Activated gamma-delta T cell treated with anti-CD3 and anti-CD28 coated beads, Interleukin-2, amount 50 U/mL, for 16 hours (primary cell): ENCODE data around the gene S100A1.
"Not testable (repeated sequence)": the region's sequence is repeated elsewhere in the genome, so short reads cannot be mapped to it uniquely, and the experiment has no call there.

ENCODE experiments used
- DNase-seq: peaks from one replicate; pipeline ENCODE4 v3.0.0-alpha.2; 2020; ENCODE audit warnings: low read depth

S100A1 gene

DNA sequence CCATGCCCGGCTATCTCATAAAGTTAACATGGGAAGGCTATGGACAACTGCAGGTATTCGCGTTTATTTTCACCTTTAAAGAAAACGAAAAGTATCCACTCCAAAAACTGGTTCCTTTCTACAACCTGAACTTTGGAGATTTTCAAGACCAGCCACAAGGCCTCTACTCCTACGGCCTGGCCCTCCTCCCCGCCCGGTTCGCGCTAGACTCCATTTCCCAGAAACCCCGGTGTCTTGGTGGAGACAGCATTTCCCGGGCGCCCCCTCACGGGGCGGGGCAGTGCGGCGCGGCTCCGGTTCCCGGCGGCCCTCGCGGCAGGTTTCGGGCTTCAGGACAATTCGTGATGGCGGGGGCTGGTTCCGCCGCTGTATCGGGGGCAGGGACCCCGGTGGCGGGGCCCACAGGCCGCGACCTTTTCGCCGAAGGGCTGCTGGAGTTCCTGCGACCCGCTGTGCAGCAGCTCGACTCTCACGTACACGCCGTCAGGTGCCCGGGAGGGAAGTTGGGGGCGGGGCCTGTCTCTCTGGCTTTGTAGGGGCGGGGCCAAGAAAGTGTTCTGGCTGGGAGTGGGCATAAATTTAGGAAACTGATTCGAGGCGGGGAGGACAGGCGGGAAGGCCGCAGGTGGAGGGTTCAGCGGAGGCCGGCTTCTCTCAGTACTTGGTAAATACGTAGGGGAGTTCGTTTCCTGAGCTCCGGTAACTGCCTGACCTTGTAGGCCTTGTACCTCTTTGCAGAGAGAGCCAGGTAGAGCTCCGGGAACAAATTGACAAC is 30.4 kb downstream of the S100A1 start, which contains the start of gene SNAPIN:
Gene SNAPIN, plus strand, starts transcription at position 304 of the 775 bp plus-strand sequence. Its CDS starts 41 bp downstream, at position 345.
- peak; percentile 84 for DNase-seq

DNA sequence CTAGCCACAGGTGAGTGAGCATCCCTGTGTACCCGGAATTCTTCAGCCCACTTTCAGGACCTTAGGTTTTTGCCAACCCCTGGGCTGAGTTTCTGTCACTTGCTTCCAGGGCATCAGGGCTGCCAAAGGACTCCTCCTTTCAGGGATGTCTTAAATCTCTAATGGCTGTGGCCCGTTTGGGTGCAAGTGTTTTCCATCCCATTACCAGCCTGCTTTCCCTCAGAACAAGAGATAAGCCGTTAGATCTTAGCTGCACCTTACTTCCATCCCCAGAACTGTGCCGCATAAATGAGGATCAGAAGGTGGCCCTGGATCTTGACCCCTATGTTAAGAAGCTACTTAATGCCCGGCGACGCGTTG is 30.9 kb downstream of the S100A1 start:
- no peak for DNase-seq

DNA sequence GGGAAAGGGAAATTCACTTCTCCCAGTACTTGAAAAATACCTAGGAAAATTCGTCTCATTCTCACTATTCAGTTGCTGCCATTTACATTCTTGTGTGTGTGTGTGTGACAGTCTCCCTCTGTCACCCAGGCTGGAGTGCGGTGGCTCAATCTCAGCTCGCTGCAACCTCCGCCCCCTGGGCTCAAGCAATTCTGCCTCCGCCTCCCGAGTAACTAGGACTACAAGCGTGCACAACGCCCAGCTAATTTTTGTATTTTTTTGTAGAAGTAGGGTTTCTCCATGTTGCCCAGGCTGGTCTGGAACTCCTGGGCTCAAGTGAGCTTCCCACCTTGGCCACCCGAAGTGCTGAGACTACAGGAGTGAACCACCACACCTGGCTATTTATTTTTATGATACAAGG is 31.4 kb downstream of the S100A1 start:
- no peak for DNase-seq

DNA sequence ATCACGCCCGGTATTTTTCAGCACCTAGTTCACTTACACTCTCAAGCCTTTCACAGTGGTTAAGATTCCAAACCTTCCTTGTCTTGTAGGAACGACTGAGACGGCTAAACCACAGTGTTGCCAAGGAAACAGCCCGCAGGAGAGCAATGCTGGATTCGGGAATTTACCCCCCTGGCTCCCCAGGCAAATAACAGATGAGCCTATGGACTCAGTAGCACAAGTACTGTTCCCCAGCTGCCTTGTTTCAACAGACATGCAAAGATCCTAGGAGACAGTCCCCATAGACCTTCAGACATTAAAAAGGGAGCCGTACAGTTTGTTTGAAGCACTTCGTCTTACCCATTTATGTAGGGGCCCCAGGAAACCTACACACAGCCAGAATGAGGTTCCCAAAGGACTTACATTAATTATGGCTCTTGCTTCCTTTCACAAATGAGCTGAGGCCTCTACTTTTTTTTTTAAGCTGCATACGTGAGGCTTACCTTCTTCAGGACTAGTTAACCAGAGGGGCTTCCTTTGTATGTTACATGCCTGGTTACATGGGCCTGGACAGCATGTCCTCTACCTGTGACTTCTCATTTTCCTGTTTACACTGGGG is 33.0 kb downstream of the S100A1 start:
- no peak for DNase-seq

DNA sequence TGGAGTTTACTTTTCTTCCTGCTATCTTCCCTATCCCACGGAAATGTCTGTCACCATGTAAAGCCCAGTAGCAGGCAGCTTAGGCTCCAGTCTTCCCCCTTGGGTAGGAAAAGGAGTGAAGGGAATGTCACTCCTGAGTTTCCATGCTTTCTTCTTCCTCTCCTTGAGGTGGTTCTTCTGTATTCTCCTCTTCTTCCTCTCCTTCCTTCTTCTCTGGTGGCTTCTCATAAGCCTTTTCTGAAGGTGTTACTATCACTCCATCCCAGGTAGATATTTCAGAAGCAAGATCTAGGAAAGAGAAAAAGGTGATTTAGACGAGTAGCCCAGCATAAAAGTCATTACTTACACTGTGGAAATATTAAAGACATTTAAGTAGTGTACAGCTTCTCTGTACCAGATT is 34.0 kb downstream of the S100A1 start:
- DNase-seq, result no peak

DNA sequence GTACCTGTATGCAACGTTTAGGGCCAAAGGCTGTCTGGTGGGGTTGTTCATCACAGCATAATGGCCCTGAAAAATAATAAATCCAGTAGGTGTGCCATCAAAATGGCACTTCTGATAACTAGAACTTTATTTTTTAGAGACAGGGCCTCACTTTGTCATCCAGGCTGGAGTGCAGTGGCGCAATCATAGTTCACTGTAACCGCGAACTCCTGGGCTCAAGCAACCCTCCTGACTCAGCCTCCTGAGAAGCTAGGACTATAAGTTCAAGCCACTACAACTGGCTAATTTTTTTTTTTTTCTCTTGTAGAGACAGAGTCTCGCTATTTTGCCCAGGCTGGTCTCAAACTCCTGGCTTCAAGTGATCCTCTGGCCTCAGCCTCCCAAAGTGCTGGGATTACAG is 35.0 kb downstream of the S100A1 start:
- DNase-seq, result no peak

DNA sequence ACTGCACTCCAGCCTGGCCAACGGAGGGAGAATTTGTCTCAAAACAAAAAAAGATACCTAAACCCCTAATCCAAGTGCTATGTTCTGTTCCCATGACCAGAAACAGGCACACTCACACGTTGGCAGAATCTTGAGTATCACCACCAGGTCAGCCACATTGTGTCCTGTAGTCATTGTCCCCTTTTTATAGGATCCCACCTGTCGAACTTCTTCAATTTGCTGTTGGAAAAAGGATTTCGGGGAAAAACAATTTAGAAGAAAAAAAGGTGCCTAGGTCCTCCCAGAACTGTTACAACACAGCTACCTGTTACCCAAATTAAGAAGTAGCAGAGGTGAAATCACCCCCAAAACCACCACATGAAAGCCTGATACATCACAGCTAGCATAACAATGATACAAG is 39.2 kb downstream of the S100A1 start:
- DNase-seq, result no peak

DNA sequence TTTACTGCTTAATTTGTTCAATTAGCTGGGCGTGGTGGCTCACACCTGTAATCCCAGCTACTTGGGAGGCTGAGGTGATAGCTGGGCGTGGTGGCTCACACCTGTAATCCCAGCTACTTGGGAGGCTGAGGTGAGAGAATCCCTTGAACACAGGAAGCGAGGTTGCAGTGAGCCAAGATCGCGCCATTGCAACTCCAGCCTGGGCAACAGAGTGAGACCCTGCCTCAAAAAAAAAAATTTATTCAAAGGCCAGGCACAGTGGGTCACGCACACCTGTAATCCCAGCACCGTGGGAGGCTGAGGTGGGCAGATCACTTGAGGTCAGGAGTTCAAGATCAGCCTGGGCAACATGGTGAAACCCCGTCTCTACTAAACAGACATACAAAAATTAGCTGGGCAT is 40.4 kb downstream of the S100A1 start:
- not testable (repeated sequence) for DNase-seq

DNA sequence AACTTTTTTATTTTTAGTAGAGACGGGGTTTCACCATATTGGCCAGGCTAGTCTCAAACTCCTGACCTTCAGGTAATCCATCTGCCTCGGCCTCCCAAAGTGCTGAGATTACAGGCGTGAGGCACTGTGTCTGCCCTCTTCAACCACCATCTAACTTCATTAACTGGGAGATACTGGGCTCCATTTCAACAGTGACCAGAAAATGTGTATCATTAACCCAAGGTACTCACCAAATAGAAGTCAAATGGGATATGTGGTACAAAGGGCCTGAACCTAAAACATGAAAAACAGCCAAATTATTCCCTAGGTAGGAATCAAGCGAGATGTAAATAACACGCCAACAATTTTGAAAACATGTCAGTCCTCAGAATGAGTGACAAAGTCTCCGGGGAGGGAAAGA is 41.4 kb downstream of the S100A1 start:
- DNase-seq, result no peak

DNA sequence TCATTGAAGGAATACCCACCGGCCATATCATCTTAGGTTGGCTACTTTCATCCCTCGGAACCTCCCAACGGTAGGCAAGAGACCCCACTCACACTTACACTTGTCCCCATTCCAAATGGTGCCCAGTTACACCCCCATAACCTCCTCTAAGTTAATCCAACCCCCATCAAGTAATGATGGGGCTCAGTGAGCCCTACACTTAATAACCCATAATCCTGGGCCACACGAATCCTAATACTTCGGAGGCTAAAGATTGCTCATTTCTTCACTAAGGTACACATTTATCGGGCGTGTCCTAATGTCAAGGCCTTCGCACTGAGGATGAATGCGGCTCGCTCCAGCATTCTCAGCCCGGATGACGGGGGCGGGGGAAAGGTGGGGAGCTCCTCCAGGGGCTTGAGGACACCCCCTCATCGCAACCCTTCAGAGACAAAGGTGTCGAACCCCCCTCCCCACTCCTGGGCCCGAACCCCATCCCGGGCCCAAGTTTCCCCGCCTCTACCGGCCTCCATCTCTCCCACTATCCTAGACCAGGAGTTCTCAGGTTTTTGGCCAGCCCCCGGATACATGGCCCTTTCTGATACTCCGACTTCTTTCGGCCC is 42.1 kb downstream of the S100A1 start:
- peak; percentile 5 for DNase-seq

DNA sequence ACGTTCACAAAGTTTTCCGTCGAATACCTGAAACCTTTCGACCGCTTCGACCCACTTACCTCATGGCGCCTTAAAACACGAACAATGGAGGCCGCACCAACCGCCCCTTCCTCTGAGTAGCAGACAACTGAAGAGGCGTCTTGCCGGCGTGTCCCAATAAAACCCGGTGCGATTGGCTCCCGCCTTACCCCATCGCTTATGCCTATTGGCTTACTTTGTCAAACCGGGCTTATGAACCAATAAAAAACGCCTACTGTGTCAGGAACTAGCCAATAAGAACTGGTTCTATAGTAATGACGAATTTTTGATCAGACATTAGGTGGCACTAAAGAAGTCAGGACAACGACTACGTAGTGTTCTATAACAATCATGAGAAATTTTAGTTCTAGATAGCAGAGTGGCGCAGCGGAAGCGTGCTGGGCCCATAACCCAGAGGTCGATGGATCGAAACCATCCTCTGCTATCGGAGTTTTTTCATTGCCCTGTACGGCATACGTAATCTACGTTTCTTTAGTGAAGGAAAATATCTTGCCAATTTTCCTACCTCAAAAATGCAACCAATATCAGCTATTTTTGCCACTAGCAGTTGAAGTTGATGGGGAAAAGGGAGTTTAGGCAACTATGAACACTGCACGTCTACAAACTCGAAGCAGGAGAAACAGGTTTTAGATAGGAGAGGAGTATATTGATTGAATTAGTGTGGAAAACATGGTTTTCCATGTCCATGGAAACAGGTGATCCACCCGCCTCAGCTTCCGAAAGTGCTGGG is 42.8 kb downstream of the S100A1 start, which contains the start of gene ILF2:
Gene ILF2, minus strand, starts transcription at position 135 of the 769 bp plus-strand sequence. Its CDS starts 71 bp downstream, at position 64.
- peak; percentile 94 for DNase-seq

DNA sequence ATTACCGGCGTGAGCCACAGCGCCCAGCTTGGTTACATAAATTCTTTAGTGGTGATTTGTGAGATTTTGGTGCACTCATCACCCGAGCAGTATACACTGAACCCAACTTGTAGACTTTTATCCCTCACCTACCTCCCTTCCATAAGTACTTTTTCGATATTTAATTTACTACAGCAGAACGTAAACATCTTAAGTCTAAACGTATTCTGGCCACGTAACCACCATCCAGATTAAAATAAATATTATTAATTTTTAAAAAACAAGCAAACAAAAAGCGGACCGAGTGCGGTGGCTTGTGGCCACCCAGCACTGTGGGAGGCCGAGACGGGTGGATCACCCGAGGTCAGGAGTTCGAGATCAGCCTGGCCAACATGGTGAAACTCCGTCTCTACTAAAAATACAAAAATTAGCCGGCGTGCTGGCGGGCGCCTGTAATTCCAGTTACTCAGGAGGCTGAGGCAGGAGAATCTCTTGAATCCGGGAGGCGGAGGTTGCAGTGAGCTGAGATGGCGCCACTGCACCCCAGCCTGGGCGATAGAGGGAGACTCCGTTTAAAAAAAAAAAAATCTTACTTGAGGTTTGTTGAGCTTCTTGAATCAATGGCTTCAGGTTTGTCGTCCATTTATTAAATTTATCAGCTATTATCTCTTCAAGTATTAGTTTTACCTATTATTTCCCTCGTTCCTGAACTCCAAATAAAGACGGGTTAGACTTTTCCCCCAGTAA is 43.6 kb downstream of the S100A1 start:
- not testable (repeated sequence) for DNase-seq

DNA sequence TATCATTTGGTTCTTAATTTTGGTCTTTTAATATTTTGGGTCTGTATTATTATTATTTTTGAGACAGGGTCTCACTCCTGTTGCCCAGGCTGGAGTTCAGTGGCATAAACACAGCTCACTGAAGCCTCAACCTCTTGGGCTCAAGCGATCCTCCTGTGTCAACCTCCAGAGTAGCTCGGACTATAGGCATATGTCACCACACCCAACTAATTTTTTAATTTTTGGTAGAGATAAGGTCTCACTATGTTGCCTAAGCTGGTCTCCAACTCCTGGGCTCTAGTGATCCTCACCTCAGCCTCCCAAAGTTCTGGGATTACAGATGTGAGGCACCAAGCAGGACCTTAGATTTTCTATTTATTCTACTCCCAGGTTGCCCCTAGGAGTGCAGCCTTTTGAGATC is 45.3 kb downstream of the S100A1 start:
- DNase-seq, result no peak

DNA sequence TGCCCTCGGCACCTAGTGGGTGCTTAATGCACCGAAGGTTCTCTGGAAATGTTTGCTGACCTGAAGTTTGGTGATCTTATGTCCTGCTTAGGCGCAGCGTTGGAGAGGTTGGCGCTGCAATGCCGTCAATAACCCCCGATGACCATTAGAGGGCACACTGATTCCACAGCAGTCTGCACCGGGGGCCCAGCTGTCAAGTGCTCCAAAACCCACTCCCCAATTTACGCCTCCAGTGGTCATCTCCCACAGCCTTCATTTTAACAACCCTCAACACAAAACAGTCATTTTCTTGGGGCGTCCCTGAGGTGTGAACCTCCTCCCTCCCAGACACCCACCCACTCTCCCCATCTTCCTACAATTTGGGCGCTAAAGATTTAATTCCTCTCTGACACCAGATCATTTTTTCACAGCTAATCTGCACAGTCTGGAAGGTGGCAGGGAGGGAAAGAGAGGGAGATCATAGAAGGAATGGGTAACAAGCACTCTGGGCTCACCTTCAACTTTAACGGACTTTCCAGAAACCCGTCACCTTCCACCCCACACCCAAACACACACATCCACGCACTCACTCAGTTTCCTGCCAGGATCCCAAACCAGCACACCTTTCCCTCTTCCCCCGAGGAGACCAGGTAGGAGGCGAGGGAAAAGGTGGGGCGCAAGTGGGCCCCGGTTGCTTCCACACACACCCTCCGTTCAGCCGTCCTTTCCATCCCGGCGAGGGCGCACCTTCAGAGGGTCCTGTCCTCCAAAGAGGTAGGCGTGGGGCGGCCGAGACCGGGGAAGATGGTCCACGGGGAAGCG is 49.7 kb downstream of the S100A1 start:
- peak; percentile 14 for DNase-seq

DNA sequence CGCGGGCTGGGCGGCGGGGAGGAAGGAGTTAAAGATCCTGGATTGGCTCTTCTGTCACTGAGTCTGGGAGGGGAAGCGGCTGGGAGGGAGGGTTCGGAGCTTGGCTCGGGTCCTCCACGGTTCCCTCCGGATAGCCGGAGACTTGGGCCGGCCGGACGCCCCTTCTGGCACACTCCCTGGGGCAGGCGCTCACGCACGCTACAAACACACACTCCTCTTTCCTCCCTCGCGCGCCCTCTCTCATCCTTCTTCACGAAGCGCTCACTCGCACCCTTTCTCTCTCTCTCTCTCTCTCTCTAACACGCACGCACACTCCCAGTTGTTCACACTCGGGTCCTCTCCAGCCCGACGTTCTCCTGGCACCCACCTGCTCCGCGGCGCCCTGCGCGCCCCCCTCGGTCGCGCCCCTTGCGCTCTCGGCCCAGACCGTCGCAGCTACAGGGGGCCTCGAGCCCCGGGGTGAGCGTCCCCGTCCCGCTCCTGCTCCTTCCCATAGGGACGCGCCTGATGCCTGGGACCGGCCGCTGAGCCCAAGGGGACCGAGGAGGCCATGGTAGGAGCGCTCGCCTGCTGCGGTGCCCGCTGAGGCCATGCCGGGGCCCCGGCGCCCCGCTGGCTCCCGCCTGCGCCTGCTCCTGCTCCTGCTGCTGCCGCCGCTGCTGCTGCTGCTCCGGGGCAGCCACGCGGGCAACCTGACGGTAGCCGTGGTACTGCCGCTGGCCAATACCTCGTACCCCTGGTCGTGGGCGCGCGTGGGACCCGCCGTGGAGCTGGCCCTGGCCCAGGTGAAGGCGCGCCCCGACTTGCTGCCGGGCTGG is 50.5 kb downstream of the S100A1 start, which contains the start of gene NPR1:
Gene NPR1, plus strand, starts transcription at position 170 of the 818 bp plus-strand sequence. Its CDS starts 421 bp downstream, at position 591.
- no peak for DNase-seq

DNA sequence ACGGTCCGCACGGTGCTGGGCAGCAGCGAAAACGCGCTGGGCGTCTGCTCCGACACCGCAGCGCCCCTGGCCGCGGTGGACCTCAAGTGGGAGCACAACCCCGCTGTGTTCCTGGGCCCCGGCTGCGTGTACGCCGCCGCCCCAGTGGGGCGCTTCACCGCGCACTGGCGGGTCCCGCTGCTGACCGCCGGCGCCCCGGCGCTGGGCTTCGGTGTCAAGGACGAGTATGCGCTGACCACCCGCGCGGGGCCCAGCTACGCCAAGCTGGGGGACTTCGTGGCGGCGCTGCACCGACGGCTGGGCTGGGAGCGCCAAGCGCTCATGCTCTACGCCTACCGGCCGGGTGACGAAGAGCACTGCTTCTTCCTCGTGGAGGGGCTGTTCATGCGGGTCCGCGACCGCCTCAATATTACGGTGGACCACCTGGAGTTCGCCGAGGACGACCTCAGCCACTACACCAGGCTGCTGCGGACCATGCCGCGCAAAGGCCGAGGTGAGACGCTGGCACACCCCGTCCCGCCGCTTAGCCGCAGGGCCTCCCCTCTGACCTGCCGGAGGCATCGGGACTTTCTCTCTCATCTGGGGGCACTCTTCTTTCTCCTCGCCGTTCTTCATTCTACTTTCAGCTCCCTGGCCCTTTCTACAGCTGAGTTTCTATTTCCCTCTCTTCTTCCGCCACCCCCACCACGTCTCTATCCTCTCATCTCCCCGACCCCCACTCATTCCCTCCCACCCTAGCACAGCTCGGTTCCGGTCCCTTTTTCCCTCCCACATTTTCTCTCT is 51.3 kb downstream of the S100A1 start:
- DNase-seq, result no peak

DNA sequence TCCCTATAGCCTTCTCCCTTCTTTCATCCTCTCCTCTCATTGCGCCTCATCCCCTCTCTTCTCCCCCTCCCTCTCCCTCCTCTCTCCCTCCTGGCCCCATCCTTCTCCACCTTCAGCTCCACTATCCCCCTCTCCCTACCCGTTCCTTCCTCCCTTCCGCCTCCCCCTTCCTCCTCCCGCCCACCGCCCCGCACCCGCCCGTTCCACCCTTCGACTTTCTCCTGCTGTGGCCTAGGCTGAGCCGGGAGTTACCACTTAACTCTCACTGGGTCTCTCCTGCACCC is 51.8 kb downstream of the S100A1 start:
- DNase-seq, result no peak
